Right ventricle myocardium superior (tissue), 1 donor: ENCODE data around the gene GJC1. TPM values are rescaled to one million over a fixed set of nuclear protein-coding genes. Genes with fewer than 3 reads are reported as not detected.

ENCODE experiments used
- ATAC-seq: fragments of 200-7000 bp; cut with Tn5 transposase; one replicate; pipeline ENCODE4 v1.9.1; 2020; ENCODE audit warnings: mild to moderate bottlenecking; ENCODE audit not compliant: poor library complexity
- DNase-seq: peaks from one replicate; pipeline ENCODE4 v3.0.0-alpha.2; 2020
- intact Hi-C: fragments of 100-400 bp; cut with DNase I; formaldehyde crosslinking; loops from one replicate; pipeline ENCODE4 v1.11.2; 2022
- total RNA-seq: library from RNA; stranded (reverse); fragmentation: NEBNext Ultra II Directional; extraction: Animal tissue kit (Norgen Biotek cat#: 25700); gene quantifications from one replicate; pipeline ENCODE4 v1.2.1, GENCODE V29; 2021
- donor health status: DM: no; HTN: yes; CAD: no; lungs with severe emphysema.

Gene GJC1
- total RNA-seq, 1 donor from 2014 or later, result 16.1 TPM

- ATAC-seq, result no peak
- no peak for DNase-seq
- intact Hi-C loops, result loop anchor here (10.0 kb wide), 1 partner anchor 252 kb away; no protein-coding TSS in a partner anchor
These were observed 57.6 kb downstream of the GJC1 start for GRCh38 chr17:44772308-44773045.

- ATAC-seq (no peak), DNase-seq (no peak)
- intact Hi-C loops, result loop anchor here (10.0 kb wide), 1 partner anchor 254 kb away; no protein-coding TSS in a partner anchor
These were observed 59.7 kb downstream of the GJC1 start for GRCh38 chr17:44770166-44770925.

- no peak for DNase-seq
- intact Hi-C loops, result loop anchor here (10.0 kb wide), 1 partner anchor 255 kb away; no protein-coding TSS in a partner anchor
- ATAC-seq, result no peak
These were observed 60.4 kb downstream of the GJC1 start for GRCh38 chr17:44769647-44770084.

GRCh38 chr17:44769230-44769629 is 60.9 kb downstream of the GJC1 start:
- no peak for ATAC-seq
- no peak for DNase-seq
- intact Hi-C loops, result no loop called here

GRCh38 chr17:44768505-44769142 is 61.5 kb downstream of the GJC1 start:
- ATAC-seq (no peak), DNase-seq (no peak)
- intact Hi-C loops, result no loop called here

- ATAC-seq (no peak), DNase-seq (no peak)
- intact Hi-C loops, result no loop called here
These were observed 62.6 kb downstream of the GJC1 start for GRCh38 chr17:44767493-44767892.

GRCh38 chr17:44766409-44767038 is 63.6 kb downstream of the GJC1 start:
- intact Hi-C loops, result no loop called here
- DNase-seq (no peak), ATAC-seq (peak; percentile 65)

GRCh38 chr17:44765965-44766364 is 64.1 kb downstream of the GJC1 start:
- ATAC-seq (no peak), DNase-seq (no peak)
- intact Hi-C loops, result no loop called here

GRCh38 chr17:44763170-44763569 is 66.9 kb downstream of the GJC1 start:
- intact Hi-C loops, result no loop called here
- ATAC-seq (no peak), DNase-seq (no peak)

- ATAC-seq (no peak), DNase-seq (no peak)
- intact Hi-C loops, result no loop called here
These were observed 67.9 kb downstream of the GJC1 start for GRCh38 chr17:44761932-44762810.

GRCh38 chr17:44760474-44761308 is 69.4 kb downstream of the GJC1 start:
- intact Hi-C loops, result no loop called here
- ATAC-seq, result no peak
- DNase-seq, result no peak

- intact Hi-C loops, result no loop called here
- ATAC-seq (no peak), DNase-seq (no peak)
These were observed 70.2 kb downstream of the GJC1 start for GRCh38 chr17:44759916-44760243.

GRCh38 chr17:44759086-44759915 is 70.8 kb downstream of the GJC1 start:
- intact Hi-C loops, result no loop called here
- DNase-seq, result no peak
- ATAC-seq, result peak; percentile 4

GRCh38 chr17:44758414-44759085 is 71.5 kb downstream of the GJC1 start, which contains the start of gene ADAM11:
Gene ADAM11, plus strand, starts transcription at chr17:44758988. Its CDS starts 212 bp downstream, at chr17:44759200.
- ATAC-seq (peak; percentile 59), DNase-seq (no peak)
- intact Hi-C loops, result no loop called here

- ATAC-seq (peak; percentile 13), DNase-seq (no peak)
- intact Hi-C loops, result no loop called here
These were observed 72.1 kb downstream of the GJC1 start for GRCh38 chr17:44757918-44758413.
